DND-41 (cell line): Measurements from ENCODE around the gene FBXW7.

ENCODE experiments used
- CTCF ChIP-seq: IDR thresholded peaks from 2 replicates; pipeline ENCODE4 v1.5.1; 2012; ENCODE audit warnings: borderline replicate concordance, low read length, moderate library complexity, mild to moderate bottlenecking; ENCODE audit not compliant: poor library complexity, severe bottlenecking; ENCODE audit errors: extremely low read depth
- EZH2 ChIP-seq: IDR thresholded peaks from 3 replicates; pipeline ENCODE4 v1.6.1; 2012; ENCODE audit warnings: borderline replicate concordance, low read depth, mild to moderate bottlenecking, moderate library complexity, low read length, inconsistent platforms; ENCODE audit not compliant: severe bottlenecking

DNA sequence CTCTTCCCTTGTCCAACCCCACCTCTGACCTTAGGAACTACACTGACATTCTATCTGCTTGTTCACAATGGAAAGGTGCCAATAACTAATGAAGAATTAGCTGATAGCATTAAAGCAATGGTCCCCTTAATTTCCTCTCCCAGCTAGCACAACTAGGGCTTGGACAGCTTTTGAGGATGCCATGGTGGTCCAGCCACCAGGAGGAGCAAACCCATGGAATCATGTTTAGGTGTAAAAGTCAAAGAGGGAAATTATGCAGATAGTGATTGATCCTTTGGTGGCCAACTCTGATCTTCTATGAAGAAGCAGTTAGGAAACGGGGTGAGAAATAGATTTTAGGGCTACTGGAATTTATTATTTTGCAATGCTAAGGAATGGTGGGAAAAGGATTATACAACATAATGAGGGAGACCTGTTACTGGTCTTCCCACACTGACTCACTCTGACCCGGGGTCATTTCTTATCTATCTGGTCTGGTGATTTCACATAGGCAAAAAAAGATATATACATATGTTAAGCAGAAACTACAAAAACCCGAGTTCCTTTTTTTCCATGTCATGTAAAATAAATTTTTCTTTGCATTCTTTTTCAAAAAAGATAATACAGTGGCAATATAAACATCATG, 45.8 kb upstream of the FBXW7 start:
- TF ChIP-seq CTCF (no peak), EZH2 (no peak)
